ENCODE results near the gene RIC1. TPM values are rescaled to one million over a fixed set of nuclear protein-coding genes. Genes with fewer than 3 reads are reported as not detected.
"Not testable (repeated sequence)": the region's sequence is repeated elsewhere in the genome, so short reads cannot be mapped to it uniquely, and the experiment has no call there.

RIC1 gene
- total RNA-seq, 3 donors from 2014 or later = 42.6 to 74.5 (median 53.1) TPM

DNA sequence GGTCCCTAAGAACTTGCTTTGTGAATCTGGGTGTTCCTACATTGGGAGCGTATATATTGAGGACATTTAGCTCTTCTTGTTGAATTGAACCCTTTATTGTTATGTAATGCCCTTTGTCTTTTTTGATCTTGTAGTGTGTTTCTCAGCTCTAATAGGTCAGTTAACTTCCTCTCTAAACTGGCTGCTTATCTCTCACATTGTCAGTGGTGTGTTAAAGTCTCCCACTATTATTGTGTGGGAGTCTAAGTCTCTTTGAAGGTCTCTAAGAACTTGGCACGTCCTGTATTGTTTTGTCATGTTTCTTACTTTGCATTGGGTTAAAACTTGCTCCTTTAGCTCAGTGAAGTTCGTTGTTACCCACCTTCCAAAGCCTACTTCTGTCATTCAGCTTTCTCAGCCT, 36.2 kb downstream of the RIC1 start:
- TF ChIP-seq, protein P1, sequence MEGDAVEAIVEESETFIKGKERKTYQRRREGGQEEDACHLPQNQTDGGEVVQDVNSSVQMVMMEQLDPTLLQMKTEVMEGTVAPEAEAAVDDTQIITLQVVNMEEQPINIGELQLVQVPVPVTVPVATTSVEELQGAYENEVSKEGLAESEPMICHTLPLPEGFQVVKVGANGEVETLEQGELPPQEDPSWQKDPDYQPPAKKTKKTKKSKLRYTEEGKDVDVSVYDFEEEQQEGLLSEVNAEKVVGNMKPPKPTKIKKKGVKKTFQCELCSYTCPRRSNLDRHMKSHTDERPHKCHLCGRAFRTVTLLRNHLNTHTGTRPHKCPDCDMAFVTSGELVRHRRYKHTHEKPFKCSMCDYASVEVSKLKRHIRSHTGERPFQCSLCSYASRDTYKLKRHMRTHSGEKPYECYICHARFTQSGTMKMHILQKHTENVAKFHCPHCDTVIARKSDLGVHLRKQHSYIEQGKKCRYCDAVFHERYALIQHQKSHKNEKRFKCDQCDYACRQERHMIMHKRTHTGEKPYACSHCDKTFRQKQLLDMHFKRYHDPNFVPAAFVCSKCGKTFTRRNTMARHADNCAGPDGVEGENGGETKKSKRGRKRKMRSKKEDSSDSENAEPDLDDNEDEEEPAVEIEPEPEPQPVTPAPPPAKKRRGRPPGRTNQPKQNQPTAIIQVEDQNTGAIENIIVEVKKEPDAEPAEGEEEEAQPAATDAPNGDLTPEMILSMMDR (IDR thresholded peaks at IDR 0.05) = no peak
- TF ChIP-seq POLR2A (IDR thresholded peaks at IDR 0.05) = no peak
- no peak for TF ChIP-seq POLR2AphosphoS5 (IDR thresholded peaks at IDR 0.05)
- Histone ChIP-seq H3K4me3 (no peak overlapping the region), H3K9me3 (no peaks in the 10 kb centered on the region), H3K27ac (no peak overlapping the region), H3K4me1 (no peaks in the 10 kb centered on the region), H3K36me3 (no peaks in the 10 kb centered on the region), H3K27me3 (no peaks in the 10 kb centered on the region)
- intact Hi-C loops (cut with DNase I; ENCODE audit: low total_unique reads) = no loop called here
- DNase-seq (ENCODE audit: low spot score in 2 of 2) = no peak

DNA sequence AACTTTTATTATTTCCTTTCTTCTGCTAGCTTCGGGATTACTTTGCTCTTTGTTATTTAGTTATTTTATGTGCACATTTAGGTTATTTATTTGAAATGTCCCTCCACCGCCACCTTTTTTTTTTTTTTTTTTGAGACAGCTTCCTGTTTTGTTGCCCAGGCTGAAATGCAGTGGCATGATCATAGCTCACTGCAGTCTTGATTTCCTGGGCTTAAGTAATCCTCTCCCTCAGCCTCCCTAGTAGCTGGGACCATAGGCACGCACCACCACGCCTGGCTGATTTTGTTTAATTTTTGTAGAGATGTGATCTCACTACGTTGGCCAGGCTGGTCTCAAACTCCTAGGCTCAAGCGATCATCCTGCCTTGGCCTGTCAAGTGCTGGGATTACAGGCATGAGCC, 38.5 kb downstream of the RIC1 start:
- intact Hi-C loops (cut with DNase I; ENCODE audit: low total_unique reads) = no loop called here
- no peaks in the 10 kb centered on the region for H3K4me1 ChIP-seq
- H3K27ac ChIP-seq = no peak overlapping the region
- no peak for DNase-seq (ENCODE audit: low spot score in 2 of 2)
- no peaks in the 10 kb centered on the region for H3K36me3 ChIP-seq
- no peak overlapping the region for H3K4me3 ChIP-seq
- TF ChIP-seq, protein P1 (IDR thresholded peaks at IDR 0.05) = no peak
- TF ChIP-seq POLR2A (IDR thresholded peaks at IDR 0.05) = no peak
- TF ChIP-seq POLR2AphosphoS5 (IDR thresholded peaks at IDR 0.05) = no peak
- no peaks in the 10 kb centered on the region for H3K27me3 ChIP-seq
- no peaks in the 10 kb centered on the region for H3K9me3 ChIP-seq

- DNase-seq (ENCODE audit: low spot score in 2 of 2) = no peak
Observed at GRCh38 chr9:5670079-5670478, 41.2 kb downstream of the RIC1 start.

GRCh38 chr9:5671711-5672353, 42.9 kb downstream of the RIC1 start:
- H3K4me3 ChIP-seq = no peak overlapping the region
- H3K36me3 ChIP-seq = no peaks in the 10 kb centered on the region
- no peak for DNase-seq (ENCODE audit: low spot score in 2 of 2)
- no peaks in the 10 kb centered on the region for H3K4me1 ChIP-seq
- no peaks in the 10 kb centered on the region for H3K27me3 ChIP-seq
- no peaks in the 10 kb centered on the region for H3K9me3 ChIP-seq
- no peak for TF ChIP-seq POLR2A (IDR thresholded peaks at IDR 0.05)
- no peak for TF ChIP-seq POLR2AphosphoS5 (IDR thresholded peaks at IDR 0.05)
- TF ChIP-seq, protein P1 (IDR thresholded peaks at IDR 0.05) = no peak
- intact Hi-C loops (cut with DNase I; ENCODE audit: low total_unique reads) = no loop called here
- no peak overlapping the region for H3K27ac ChIP-seq

More at GRCh38 chr9:5670079-5670478, 41.2 kb downstream of the RIC1 start:
- H3K4me1 ChIP-seq = no peaks in the 10 kb centered on the region
- intact Hi-C loops (cut with DNase I; ENCODE audit: low total_unique reads) = no loop called here
- H3K27me3 ChIP-seq = no peaks in the 10 kb centered on the region
- H3K27ac ChIP-seq = no peak overlapping the region
- no peaks in the 10 kb centered on the region for H3K9me3 ChIP-seq
- no peak for TF ChIP-seq POLR2AphosphoS5 (IDR thresholded peaks at IDR 0.05)
- TF ChIP-seq, protein P1 (IDR thresholded peaks at IDR 0.05) = no peak
- TF ChIP-seq POLR2A (IDR thresholded peaks at IDR 0.05) = no peak
- no peaks in the 10 kb centered on the region for H3K36me3 ChIP-seq
- no peak overlapping the region for H3K4me3 ChIP-seq

DNA sequence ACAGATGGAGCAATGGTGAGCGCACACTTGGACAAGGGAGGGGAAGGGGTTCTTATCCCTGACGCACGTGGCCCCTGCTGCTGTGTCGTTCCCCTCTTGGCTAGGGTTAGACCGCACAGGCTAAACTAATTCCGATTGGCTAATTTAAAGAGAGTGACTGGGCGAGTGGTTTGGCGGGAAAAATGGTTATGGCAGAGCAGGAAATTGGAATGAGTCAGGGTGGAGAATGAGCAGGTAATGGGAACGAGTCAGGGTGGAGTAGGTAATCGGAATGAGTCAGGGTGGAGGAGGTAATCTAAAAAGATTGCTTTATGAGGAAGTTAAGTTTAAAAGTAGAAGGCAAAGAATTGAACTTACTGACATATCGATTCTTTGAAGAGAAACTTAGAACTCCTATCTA, 46.1 kb downstream of the RIC1 start:
- H3K9me3 ChIP-seq; DNase-seq (ENCODE audit: low spot score in 2 of 2); H3K4me3 ChIP-seq; H3K27me3 ChIP-seq; H3K4me1 ChIP-seq; H3K36me3 ChIP-seq; H3K27ac ChIP-seq; intact Hi-C loops (cut with DNase I; ENCODE audit: low total_unique reads): not testable (repeated sequence)

DNA sequence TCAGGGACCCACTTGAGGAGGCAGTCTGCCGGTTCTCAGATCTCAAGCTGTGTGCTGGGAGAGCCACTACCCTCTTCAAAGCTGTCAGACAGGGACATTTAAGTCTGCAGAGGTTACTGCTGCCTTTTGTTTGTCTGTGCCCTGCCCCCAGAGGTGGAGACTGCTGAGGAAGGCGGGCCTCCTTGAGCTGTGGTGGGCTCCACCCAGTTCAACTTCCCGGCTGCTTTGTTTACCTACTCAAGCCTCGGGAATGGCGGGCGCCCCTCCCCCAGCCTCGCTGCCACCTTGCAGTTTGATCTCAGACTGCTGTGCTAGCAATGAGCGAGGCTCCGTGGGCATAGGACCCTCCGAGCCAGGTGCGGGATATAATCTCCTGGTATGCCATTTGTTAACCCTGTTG, 54.7 kb downstream of the RIC1 start:
- H3K27me3 ChIP-seq; H3K4me1 ChIP-seq; H3K36me3 ChIP-seq; H3K4me3 ChIP-seq; H3K27ac ChIP-seq; intact Hi-C loops (cut with DNase I; ENCODE audit: low total_unique reads); DNase-seq (ENCODE audit: low spot score in 2 of 2): not testable (repeated sequence)
- H3K9me3 ChIP-seq = peaks cover 0 to 13% of the 10 kb centered on the region in 2 donors

All from breast epithelium (tissue), 4 donors.